ENCODE measurements around the gene ADARB2. TPM values are rescaled to one million over a fixed set of nuclear protein-coding genes. Genes with fewer than 3 reads are reported as not detected.

The ADARB2 gene
- total and polyA plus RNA-seq, 10 of the 15 experiments (the other 5 are each of a cell fraction or from before 2014, with no cell fraction given): 0.02 to 4.1 (median 0.76) TPM

DNA sequence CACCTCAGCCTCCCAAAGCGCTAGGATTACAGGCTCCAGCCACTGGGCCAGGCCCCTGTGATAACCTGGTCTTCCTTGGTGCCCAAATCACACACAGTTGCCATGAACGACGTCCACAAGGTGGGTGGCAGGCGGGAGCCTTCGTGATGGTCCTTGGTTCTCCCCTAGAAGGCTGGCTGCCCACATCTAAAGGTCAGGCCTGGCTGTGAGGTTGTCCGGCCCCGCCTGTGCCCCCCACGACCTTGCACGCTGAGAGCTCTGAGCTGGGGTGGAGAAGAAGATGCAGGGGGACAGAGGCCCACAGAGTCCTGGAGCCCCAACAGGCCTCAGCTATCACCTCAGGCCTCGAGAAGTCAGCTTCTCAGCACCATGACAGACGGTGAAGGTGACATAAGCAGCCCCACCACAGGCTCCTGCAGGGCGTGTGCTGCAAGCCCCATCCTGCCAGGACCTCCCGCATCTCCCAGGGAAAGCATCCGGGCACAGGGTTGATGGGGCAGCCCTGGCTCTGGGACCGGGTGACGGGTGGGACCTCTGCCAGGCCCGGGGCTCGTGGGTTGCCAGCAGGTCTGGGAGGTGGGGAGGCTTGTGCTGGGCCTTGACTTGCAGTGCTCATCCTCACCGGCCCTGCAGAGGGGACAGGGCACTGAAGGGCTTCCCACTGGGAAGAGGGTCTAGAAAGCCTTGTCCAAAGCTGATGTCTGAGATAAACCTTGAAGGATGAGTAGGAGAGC, 463.8 kb downstream of the ADARB2 start (continued):
- TF ChIP-seq, protein P1, sequence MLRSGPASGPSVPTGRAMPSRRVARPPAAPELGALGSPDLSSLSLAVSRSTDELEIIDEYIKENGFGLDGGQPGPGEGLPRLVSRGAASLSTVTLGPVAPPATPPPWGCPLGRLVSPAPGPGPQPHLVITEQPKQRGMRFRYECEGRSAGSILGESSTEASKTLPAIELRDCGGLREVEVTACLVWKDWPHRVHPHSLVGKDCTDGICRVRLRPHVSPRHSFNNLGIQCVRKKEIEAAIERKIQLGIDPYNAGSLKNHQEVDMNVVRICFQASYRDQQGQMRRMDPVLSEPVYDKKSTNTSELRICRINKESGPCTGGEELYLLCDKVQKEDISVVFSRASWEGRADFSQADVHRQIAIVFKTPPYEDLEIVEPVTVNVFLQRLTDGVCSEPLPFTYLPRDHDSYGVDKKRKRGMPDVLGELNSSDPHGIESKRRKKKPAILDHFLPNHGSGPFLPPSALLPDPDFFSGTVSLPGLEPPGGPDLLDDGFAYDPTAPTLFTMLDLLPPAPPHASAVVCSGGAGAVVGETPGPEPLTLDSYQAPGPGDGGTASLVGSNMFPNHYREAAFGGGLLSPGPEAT (IDR thresholded peaks at IDR 0.05; ENCODE audit: low read depth): no peak
- TF ChIP-seq NR2F1 (conservative IDR thresholded peaks at IDR 0.05): no peak
- TF ChIP-seq, protein P2, sequence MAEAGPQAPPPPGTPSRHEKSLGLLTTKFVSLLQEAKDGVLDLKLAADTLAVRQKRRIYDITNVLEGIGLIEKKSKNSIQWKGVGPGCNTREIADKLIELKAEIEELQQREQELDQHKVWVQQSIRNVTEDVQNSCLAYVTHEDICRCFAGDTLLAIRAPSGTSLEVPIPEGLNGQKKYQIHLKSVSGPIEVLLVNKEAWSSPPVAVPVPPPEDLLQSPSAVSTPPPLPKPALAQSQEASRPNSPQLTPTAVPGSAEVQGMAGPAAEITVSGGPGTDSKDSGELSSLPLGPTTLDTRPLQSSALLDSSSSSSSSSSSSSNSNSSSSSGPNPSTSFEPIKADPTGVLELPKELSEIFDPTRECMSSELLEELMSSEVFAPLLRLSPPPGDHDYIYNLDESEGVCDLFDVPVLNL (IDR thresholded peaks at IDR 0.05; ENCODE audit: low read depth, low read length): no peak
- no peak for TF ChIP-seq ZBTB33 (IDR thresholded peaks at IDR 0.05)
- TF ChIP-seq CBX5 (IDR thresholded peaks at IDR 0.05; ENCODE audit: low read depth): no peak
- no peak for TF ChIP-seq KAT2A (conservative IDR thresholded peaks at IDR 0.05; ENCODE audit: control insufficient read depth, low read depth, low read length)

DNA sequence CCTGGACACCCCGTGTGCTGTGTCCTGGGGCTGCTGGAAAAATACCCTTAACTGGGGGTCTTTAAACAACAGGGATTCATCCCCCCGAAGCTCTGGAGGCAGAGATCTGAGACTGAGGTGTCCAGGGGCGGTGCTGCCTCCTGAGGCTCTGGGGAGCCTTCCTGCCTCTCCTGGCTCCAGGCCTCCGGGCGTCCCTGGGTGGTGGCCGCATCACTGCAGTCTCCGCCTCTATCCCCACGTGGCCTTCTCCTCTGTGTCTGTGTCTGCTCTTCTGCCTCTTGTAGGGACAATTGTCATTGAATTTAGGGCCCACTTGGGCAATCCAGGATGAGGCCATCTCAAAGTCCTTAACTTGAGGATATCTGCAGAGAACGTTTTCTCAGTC, 464.6 kb downstream of the ADARB2 start:
- TF ChIP-seq CHD1 (IDR thresholded peaks at IDR 0.05; ENCODE audit: low read depth, low read length) (no peak), SREBF1 (IDR thresholded peaks at IDR 0.05; ENCODE audit: low read length) (no peak), CREB1 (IDR thresholded peaks at IDR 0.05; ENCODE audit: low read depth) (no peak), HDAC6 (IDR thresholded peaks at IDR 0.05; ENCODE audit: unreplicated experiment) (no peak), IRF3 (IDR thresholded peaks at IDR 0.05) (no peak), BACH1 (IDR thresholded peaks at IDR 0.05; ENCODE audit: borderline replicate concordance) (no peak), HDGF (IDR thresholded peaks at IDR 0.05) (no peak), ZBTB33 (IDR thresholded peaks at IDR 0.05) (no peak)
- RAD21 ChIA-PET (ENCODE audit: unreplicated experiment): no interaction called here
- Histone ChIP-seq H3K4me3 (no peak overlapping the region), H4K20me1 (ENCODE audit: control insufficient read depth, insufficient read depth) (no peaks in the 10 kb centered on the region), H3K27ac (ENCODE audit: control insufficient read depth, insufficient read depth) (no peak overlapping the region), H3K79me2 (ENCODE audit: control insufficient read depth, insufficient read depth, low read length) (no peaks in the 10 kb centered on the region), H3K9me3 (replicated peaks; ENCODE audit: control insufficient read depth, insufficient read depth, low read length) (no peaks in the 10 kb centered on the region), H3K4me1 (ENCODE audit: control insufficient read depth, insufficient read depth, low read length) (no peaks in the 10 kb centered on the region), H2AFZ (ENCODE audit: control insufficient read depth, low read depth, low read length) (no peak overlapping the region), H3K4me2 (ENCODE audit: control insufficient read depth, insufficient read depth) (no peak overlapping the region), H3K9ac (ENCODE audit: control insufficient read depth, insufficient read depth, low read length) (no peak overlapping the region), H3K27me3 (replicated peaks in 1 of 2; ENCODE audit: control insufficient read depth in 2 of 2, insufficient read depth in 2 of 2, low read length in 1 of 2) (no peaks in the 10 kb centered on the region), H3K36me3 (ENCODE audit: control insufficient read depth in 2 of 2, insufficient read depth in 2 of 2, low read length in 1 of 2) (no peaks in the 10 kb centered on the region)
- intact Hi-C loops (cut with micrococcal nuclease; ENCODE audit: unreplicated experiment) (no loop called here), in situ Hi-C loops (cut with MboI) (no loop called here)
- CTCF ChIA-PET: no interaction called here
- ATAC-seq (no peak), FAIRE-seq (no peak), DNase-seq (ENCODE audit: low read depth, low spot score) (no peak)
- POLR2A ChIA-PET: no interaction called here
- SMC1A ChIA-PET (ENCODE audit: uncharacterized antibody, unreplicated experiment): no interaction called here
- WGBS (ENCODE audit: insufficient coverage, insufficient replicate concordance, low lambda C conversion rate, missing lambda C conversion rate): 35% methylated on average over 9 of the region's 9 CpGs
- no TSS peak for BruUV-seq (replicated peaks)

Data from GM12878 (cell line).